HG03039 (cell line): ENCODE data around the gene RYR3.

ENCODE experiments used
- ATAC-seq: cut with Tn5 transposase; IDR thresholded peaks from one replicate; pipeline ENCODE4 v1.9.1; 2021; ENCODE audit warnings: mild to moderate bottlenecking, moderate library complexity; ENCODE audit not compliant: unreplicated experiment

Gene RYR3

DNA sequence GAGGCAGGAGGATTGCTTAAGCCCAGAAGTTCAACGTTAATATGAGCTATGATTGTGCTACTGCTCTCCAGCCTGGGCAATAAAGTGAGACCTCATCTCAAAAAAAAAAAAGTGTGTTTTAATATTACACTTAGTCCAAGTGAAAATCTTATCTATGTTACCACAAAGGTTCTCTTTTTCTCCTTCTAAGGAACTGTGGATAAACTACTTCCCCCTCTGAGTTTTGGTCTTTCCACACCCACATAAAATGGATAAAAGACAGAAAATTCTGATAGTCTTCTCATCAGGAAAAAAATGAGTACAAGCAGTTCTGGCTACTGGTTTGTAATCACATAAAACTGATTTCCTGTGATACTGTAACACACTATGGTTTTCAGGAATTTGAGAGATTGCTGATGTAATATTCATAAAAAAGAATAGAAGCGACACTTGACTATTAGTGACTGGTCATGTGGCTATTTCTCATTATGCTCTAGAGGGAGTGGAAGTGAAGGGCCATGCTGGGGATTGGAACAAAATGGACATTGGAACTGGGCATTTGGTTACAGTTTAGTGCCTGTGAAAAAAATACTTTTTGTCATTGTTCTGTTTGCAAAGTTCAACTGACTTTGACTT lies 68.2 kb downstream of the RYR3 start:
- no peak for ATAC-seq

DNA sequence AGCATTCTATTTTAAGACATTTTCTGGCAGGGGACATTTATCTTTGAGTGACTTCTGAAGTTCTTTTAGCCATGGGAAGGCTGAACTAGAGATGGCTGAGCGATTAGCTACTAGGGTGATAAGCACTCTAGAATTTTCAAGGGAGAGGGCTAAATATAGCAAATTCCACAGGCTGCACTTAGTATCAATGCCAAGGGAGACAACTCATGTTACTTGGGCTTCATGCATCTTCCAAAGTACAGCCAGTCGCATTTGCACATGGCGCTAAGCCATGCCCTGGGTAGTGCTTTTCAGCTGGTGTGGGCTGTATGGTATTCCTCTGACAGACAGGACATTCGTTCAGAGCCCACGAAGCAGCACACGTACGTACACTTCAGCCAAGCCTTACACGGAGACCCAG lies 69.6 kb downstream of the RYR3 start:
- no peak for ATAC-seq

DNA sequence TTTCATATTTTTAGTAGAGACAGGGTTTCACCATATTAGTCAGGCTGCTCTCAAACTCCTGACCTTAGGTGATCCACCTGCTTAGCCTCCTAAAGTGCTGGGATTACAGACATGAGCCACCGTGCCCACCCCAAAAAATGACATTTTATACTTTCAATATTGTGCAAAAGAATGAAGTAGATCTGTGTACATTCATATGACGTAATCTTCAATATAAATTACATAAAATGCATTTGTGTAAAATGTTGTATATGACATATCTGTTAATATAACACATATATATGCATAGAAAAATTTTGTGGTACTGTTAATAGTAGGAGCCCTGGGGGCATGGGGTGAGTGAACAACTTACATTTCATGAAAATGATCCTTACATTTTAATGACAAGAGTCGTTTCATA lies 71.7 kb downstream of the RYR3 start:
- no peak for ATAC-seq

DNA sequence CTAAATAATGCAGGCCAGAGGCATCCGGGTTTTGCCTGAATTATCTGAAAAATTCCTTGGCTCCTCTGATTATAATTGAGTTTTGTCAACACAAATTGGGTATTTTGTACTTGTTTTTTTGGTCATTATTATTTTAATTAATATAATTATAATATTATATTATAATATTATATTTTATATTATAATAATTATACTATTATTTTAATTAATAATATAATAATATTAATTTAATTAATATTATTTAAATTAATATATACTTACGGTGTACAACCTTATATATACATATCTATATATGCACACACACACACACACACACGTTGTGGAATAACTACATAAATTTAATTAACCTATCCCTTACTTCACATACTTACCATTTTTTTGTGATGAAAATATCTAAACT lies 73.5 kb downstream of the RYR3 start:
- ATAC-seq = no peak

DNA sequence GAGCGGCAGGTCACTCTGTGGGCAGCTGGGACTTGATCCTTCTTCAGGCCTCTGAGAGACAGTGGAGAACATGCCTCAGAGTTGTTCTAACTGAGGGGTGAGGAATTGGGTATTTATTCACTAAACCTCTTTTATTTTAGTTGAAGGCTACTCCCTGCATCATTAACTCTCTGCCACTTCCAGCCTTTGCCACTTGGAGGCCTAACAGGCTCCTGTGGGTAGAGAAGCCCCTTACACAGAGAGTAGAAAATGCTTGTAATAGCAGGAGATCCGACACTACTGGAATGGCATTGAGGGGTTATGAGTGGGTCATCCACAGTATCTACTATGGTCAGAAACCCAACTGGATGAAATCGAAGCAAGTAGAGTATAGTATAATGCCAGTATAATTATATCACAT lies 81.7 kb downstream of the RYR3 start:
- no peak for ATAC-seq

DNA sequence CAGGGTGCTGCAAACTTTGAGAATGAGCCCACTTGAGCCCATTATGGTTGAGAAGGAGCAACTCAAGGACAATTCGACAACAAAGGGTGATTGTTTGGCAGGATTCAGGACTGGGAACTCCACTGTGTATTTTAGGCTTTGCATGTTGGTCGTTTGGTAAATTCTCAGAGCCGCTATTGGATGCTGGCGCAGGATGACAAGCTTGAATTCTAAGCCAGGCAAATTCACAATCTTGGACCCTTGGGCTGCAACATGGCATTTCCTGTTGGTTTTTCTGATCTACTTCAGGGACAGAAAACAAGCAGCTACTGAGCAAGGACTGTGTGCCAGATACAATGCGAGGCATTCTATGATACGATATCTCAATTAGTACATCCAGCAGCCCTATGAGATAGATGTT lies 82.8 kb downstream of the RYR3 start:
- no peak for ATAC-seq

DNA sequence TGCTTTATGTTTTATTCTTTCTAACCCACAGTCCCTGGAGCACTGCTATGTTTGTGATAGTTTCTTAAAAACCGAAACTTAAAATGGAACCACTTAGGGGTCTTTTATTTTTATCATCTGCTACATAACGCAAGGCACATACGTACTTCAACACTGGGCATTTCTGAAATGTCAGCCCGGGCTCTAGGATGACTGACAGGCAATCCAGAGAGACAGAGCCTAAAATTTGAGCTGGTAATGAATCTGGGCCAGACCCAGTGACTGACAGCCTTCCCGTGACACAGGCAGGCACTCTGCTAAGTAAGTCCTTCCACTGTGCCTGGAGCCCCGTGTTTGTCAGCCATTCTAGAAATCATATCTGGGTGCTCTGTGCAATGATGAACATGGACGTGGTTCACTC lies 84.6 kb downstream of the RYR3 start:
- ATAC-seq = no peak

DNA sequence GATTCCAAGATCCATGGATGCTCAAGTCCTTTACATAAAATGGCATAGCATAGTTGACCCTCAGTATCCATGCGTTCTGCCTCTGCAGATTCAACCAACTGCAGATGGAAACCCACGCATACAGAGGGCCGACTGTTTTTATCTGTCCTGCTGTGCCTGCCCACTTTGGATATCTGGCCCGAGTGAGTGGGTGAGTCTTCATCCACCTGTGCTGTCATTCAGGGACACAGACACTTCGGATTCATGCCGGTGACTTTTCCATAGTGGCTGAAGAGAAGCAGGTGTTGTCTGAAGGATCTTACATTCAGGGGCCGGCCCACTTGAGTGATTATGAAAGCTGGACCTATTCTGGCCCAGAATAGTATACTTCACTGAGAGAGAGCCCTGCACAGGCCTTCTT lies 85.1 kb downstream of the RYR3 start:
- no peak for ATAC-seq

DNA sequence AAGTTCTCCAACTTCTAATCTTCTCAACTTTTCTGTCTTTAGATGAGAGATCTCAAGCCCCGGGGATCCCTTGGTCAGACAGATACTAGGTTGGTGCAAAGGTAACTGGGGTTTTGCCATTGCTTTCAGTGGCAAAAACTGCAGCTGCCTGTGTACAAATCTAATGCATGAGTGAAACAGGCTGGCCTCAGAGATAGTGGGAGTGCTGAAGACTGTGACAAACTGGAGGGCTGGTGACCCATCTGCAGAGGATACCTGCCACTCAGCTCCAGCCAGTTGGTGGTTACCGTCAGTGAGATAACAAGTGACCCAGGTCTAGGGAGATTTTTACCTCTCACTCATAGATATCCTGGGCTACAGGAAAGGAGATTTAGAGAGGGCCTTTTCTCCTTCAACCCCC lies 85.7 kb downstream of the RYR3 start:
- no peak for ATAC-seq

DNA sequence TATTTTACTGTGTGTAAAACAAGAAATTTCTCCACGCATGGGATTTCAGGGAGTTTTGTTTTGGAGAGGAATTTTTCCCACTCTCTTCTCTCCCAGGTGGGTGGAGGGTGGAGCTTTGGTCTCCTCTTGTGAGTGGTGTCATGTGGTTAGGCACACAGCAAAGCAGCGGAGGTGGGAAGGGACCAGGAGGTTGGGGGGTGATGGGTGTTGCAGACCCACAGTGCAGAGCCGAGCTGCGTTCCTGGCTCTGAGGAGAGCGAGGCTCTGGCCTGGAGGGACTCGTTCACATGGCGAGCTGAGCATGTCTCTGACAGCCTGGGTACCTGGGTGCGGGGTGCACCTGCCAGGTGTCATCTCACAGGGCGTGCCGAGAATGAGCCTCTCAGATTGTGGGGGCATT lies 87.8 kb downstream of the RYR3 start:
- ATAC-seq = no peak

DNA sequence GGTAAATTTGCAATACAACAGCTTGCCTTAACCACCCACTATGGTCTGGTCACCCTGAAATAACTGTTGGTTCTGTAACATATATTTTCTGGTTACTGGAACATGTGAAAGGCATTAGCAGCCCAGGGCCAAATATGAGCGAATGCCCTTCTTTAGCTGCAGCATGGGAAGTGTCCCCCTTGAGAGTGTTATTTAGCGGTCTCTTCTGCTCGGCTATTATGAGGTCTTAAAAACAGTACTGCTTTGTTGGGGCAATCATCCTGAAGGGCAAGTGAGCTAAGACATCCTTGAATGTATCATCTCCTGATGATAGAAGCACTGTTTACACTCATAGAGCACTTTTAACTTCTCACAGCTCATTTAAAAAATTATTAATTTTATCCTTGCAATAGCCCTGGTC lies 90.2 kb downstream of the RYR3 start:
- ATAC-seq = no peak

DNA sequence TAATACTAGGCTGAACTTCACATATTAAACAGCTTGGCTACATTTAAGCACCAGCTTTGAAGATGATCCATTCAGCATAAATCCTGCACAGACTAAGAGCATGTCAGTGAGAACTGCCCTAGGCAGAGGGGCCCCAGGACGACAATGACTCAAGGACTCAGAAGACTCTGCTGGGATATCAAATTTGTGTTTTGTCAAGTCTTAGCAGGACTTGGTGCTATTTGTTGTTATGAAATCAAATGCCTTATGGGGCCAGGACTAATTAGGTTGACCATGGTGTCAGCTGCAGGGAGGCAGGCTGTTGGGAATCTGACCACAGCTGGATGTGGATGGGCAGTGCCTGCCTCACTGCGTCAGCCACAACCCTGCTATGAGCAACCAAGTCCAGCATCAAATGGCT lies 91.8 kb downstream of the RYR3 start:
- no peak for ATAC-seq

DNA sequence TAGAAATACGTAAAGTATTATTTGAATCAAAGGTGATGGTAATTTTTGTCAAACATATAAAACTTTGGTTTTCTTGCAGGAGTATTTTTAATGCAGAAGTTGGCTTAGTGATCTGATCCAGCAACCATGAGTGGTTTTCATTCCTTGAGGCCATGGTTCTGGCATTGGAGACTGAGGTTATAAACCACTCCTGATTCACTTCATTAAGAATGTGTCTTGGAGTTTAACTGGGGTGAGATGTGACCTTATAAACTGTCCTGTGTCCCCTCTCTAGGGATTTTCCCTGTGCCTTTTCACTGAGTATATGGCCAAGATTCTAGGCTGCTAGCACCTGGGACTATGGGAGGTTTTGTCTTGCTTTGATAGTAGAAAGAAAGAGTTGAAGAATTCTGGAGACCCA lies 94.3 kb downstream of the RYR3 start:
- no peak for ATAC-seq

DNA sequence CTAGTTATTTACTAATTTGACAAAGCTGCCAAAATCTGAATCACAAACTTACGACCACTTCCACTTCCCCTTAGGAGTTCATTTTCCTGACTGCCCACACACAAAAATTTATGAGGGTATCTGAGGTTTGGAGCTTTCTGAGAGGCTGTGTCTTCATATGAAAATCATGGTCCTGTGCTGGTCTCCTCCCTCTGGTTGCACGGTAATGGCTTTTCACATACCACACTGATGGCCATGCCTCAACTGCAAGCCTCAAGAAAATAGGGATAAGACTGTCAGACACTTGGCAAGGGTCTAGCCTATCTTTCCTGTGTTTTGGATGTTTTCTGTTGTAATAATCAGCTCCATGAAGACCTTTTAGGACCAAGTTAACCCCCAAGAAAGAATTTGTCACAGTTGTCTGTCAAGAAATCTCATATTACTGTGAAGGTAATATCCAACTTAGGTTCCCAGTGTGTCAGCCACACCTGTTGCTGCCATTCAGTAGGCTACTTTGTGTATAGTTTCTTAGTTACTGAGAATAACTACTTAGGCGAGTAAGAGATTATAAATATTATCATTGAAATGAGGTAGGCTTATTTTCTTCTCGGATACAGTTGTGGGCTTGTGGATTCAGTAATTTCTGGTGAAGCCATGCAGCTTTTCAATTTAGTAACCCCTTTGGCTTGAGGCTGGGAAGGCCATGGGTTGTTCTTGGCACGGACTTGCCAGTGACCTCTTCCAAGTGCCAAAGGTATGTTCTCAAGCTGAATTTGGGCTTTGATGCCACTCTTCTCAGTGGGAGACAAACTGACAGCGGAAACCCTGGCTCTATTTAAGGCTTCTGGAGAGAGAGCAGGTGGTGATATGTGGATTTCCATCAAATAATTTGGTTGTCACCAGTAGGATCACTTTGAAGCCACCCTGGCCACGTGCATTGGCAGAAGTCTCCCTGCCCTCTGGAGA lies 101.1 kb downstream of the RYR3 start:
- ATAC-seq = no peak

DNA sequence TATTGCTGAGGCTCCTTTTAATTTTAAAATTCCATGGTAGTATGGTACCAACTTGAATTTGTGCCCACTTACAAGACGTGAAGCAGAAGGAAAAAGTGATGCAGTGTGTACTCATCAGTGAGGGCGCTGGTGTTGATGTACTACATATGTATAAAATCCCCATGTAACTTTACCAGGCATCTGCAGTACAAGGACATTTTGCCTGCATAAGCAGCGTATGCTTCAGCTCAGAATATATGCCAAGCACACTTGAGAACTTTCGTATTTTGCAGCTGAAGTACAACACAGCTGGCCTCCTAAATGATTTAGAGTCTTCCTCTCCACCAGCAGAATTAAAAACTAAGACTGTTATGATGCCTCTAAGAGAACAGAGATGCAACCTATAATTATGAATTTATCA lies 108.9 kb downstream of the RYR3 start:
- ATAC-seq = no peak

DNA sequence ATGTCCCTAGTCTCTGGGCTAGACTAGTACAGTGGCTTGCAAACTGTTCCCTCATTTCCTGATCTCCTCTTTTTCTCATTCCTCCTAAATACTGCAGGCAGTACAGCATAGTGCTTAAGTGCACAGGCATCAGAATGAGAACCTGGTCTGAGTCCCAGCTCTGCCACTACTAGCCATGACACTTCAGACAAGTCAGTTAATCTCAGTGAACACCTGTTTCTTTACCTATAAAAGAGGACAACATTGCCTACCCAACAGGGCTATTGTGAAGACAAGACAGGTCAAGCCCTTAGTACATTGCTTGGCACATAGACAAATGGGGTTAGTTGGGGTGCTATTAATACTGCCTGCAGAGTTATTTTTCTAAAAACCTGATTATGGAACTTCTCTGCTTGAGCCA lies 113.3 kb downstream of the RYR3 start:
- no peak for ATAC-seq

DNA sequence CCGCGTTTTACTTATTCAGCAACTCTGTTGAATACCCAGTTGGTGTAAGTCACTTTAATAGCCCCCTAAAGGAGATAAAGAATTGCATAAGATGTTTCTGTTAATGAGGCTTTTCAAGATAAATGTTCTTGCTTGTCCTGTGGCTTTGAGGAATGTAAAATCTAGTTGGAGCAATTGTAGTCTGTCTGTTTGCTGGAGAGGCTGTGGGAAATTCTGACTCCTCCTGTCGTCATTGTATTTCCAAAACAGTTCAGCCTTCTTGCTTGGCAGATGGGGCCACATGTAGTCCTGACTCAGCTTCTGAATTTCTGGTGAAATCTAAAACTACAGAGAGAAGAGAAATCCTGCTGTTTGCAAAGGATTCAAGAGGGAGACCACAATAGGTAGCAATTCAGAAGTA lies 114.4 kb downstream of the RYR3 start:
- ATAC-seq = no peak

DNA sequence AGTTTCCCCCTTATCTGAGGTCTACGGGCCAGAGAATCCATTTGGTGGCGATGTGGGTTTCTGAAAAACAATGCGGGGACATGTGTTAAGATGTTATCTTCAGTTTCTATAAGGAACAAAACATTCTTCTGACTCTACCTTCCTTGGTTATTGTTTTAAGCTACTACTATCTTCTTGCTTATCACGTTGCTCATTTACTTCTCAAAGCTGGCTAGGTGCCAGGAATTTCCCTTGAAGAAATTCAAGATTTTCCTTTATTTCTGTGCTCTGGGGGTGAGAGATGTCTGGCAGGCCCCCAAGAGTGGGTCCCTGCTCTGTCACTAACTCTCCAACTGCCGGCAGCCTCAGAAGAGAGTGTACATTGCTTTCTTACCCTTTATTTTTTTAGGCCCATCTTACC lies 119.8 kb downstream of the RYR3 start:
- ATAC-seq = no peak

DNA sequence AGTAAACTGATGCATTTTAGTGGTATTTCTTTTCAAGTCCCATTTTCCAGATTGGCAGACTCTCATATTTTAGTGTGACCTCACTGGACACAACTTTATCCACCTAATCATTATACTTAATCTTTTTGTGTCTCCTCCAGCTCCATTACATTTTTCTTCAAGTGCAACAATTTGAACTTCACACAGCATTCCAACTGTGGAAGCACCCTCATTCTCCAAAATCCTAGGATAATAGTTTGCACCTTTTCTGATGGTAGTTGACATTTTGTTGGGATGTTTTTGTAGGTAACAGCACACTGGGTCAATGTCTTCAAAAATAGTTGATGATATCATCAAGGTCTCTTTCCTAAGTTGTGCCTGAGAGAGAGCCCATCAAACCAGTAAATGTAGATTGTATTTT lies 123.1 kb downstream of the RYR3 start:
- no peak for ATAC-seq

DNA sequence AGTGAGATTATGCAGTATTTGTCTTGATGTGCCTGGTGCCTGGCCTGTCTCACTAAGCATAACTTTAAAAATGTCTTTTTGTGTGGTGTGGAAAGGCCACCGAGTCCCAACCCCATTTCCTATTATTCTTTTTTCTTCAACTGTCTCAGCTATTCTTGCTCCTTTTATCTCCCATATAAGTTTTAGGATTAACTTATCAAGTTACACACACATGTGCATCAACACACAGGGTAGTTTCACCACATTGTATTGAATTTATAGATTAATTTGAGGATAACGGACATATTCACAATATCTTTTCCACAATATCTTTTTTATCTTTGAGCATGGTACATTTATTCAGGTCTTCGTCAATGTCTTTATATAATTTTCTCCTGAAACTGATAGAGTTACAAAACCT lies 127.6 kb downstream of the RYR3 start:
- ATAC-seq = no peak

DNA sequence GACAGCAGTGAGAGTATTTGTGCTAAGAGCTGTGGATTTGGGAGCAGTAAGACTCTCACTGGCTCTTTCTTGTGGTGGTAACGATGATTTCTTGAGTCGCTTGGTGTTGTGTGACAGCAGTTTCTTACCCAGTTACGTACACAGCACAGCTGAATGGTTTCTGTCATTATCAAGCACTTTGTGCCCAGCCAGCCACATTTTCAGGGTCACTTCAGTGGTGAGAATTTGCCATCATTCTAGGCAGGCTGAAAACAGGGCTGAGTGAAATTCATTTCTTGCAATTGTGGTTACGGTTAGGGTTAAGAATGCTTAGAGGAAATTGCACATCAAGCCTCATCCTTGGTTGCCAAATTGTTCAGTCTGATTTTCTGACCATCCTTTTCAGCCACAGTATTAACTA lies 130.1 kb downstream of the RYR3 start:
- ATAC-seq = no peak

DNA sequence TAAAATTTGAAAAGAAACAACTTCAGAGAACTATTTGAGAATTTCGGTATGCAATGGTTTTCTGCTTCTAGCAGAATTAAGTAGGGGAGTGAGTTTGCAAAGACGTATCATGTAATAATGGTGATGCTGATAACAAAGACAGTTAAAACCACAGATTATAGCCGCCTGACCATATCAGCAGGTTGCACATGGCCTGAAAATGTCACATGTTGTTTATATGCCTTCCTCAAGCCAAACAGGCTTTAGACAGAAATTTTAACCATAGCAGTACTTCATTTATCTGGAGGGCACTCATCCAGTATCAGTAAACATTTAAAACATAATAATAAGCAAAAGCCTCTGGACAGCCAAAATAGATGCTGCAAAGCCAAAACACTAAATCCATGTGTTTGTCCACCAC lies 131.7 kb downstream of the RYR3 start:
- ATAC-seq = no peak

DNA sequence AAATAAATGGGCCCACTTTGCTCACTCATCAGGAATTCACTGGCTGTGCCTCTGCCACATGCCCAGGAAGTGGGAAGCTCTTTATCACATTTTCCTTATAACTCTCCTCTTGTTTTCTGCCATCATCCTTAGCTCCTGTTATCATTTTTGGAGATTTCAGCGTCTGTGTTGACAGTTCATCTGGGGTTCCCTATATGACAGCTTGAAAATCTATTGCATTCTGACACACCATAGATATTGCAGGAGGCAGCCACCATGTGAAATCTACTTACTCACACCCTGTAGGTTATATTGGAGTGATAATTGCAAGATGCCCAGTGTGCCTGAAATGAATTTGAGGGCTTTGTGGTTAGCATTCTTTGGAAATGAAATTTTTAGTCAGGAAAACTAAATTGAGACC lies 132.9 kb downstream of the RYR3 start:
- ATAC-seq = no peak
